Stimulated activated CD4-positive, alpha-beta T cell treated with anti-CD3 and anti-CD28 coated beads, TNF-alpha, amount 100 ng/mL, for 4 hours (primary cell): ENCODE results near the gene PCDHB7.
"Not testable (repeated sequence)": the region's sequence is repeated elsewhere in the genome, so short reads cannot be mapped to it uniquely, and the experiment has no call there.

Experiments
- DNase-seq, 3 experiments: peaks; one replicate each; pipeline ENCODE4 v3.0.0-alpha.2; 2020; ENCODE audit warnings: low read depth in 3 of 3

PCDHB7 gene

GRCh38 chr5:141224844-141225243 is 52.4 kb downstream of the PCDHB7 start:
- not testable (repeated sequence) for DNase-seq

- DNase-seq, result not testable (repeated sequence)
Observed at GRCh38 chr5:141225421-141225820, 53.0 kb downstream of the PCDHB7 start.
